HG03469 (cell line): ENCODE measurements around the gene STARD9.

Source experiments
- ATAC-seq: cut with Tn5 transposase; IDR thresholded peaks from one replicate; pipeline ENCODE4 v1.9.1; 2021; ENCODE audit warnings: mild to moderate bottlenecking, moderate library complexity, moderate number of reproducible peaks; ENCODE audit not compliant: unreplicated experiment

STARD9 gene

GRCh38 chr15:42692536-42692935 is 117.1 kb downstream of the STARD9 start:
- no peak for ATAC-seq

GRCh38 chr15:42692997-42693396 is 117.6 kb downstream of the STARD9 start:
- ATAC-seq, result no peak

GRCh38 chr15:42693496-42693895 is 118.1 kb downstream of the STARD9 start:
- ATAC-seq, result no peak

GRCh38 chr15:42693942-42694341 is 118.5 kb downstream of the STARD9 start:
- ATAC-seq, result no peak

- ATAC-seq, result no peak
These were observed 119.0 kb downstream of the STARD9 start for GRCh38 chr15:42694398-42694797.

GRCh38 chr15:42695527-42696071 is 120.2 kb downstream of the STARD9 start:
- no peak for ATAC-seq

GRCh38 chr15:42696626-42697025 is 121.2 kb downstream of the STARD9 start:
- no peak for ATAC-seq

- ATAC-seq, result no peak
These were observed 129.1 kb downstream of the STARD9 start for GRCh38 chr15:42704492-42704926.

GRCh38 chr15:42705336-42705735 is 129.9 kb downstream of the STARD9 start:
- no peak for ATAC-seq

- no peak for ATAC-seq
These were observed 131.7 kb downstream of the STARD9 start for GRCh38 chr15:42707068-42707467.

GRCh38 chr15:42707873-42708544 is 132.6 kb downstream of the STARD9 start:
- no peak for ATAC-seq

GRCh38 chr15:42710662-42711061 is 135.3 kb downstream of the STARD9 start:
- no peak for ATAC-seq

- ATAC-seq, result no peak
These were observed 136.3 kb downstream of the STARD9 start for GRCh38 chr15:42711746-42712145.

- ATAC-seq, result no peak
These were observed 137.2 kb downstream of the STARD9 start for GRCh38 chr15:42712584-42712983.

GRCh38 chr15:42716125-42716524 is 140.7 kb downstream of the STARD9 start:
- ATAC-seq, result no peak

GRCh38 chr15:42716626-42717025 is 141.2 kb downstream of the STARD9 start:
- no peak for ATAC-seq

GRCh38 chr15:42719043-42719442 is 143.6 kb downstream of the STARD9 start:
- no peak for ATAC-seq

GRCh38 chr15:42720071-42720470 is 144.7 kb downstream of the STARD9 start:
- no peak for ATAC-seq

GRCh38 chr15:42721016-42721415 is 145.6 kb downstream of the STARD9 start:
- ATAC-seq, result no peak

GRCh38 chr15:42721916-42722315 is 146.5 kb downstream of the STARD9 start:
- no peak for ATAC-seq

GRCh38 chr15:42723068-42723467 is 147.7 kb downstream of the STARD9 start:
- no peak for ATAC-seq

GRCh38 chr15:42724276-42724675 is 148.9 kb downstream of the STARD9 start:
- no peak for ATAC-seq
